Measurements from ENCODE around the gene KRTAP27-1.

DNA sequence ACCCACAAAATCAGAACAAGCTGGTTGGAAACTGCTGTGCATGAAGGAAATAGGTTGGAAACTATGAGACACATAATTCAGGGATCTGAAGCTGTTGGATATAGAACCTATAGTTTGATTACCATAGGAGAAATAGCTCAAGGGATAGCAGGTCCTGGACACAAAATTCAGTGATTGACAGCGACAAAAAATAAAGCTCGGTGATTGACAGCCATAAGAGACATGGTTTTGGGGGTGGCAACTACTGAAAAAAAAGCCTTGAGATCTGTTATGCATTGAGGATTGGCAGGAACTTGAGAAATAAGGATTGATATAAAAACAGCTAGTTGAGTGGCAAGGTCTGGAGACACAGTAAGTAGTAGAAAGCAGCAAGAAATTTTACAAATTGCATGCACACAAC is 48.3 kb downstream of the KRTAP27-1 start, which contains the start of gene KRTAP25-1:
- TF ChIP-seq CTCF (optimal IDR thresholded peaks at IDR 0.05 in 1 of 3, IDR thresholded peaks at IDR 0.05 in 1 of 3, conservative IDR thresholded peaks at IDR 0.05 in 1 of 3; ENCODE audit: extremely low read depth in 1 of 3, insufficient read depth in 2 of 3, low read length in 3 of 3) (no peak), EZH2 (IDR thresholded peaks at IDR 0.05; ENCODE audit: low read length) (no peak)
